ENCODE data around the gene NOD1. TPM values are rescaled to one million over a fixed set of nuclear protein-coding genes. Genes with fewer than 3 reads are reported as not detected.

NOD1 gene
- total RNA-seq, 1 donor from 2014 or later: 7.6 TPM

DNA sequence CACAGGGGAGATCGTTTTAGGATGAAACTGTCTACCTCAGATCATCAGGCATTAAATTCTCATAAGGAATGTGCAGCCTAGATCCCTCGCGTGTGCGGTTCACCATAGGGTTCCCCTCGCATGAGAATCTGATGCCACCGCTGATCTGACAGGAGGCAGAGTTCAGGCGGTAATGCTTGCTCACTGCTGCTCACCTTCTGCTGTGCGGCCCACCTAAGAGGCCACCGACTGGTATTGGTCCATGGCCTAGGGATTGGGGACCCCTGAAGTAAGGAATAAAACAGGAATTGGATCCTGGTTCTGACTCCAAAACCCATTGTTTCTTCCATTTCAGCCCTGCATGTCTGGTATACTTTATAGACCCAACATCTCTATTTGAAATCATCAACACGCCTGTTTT, 4.1 kb downstream of the NOD1 start:
- intact Hi-C loops (cut with DNase I): no loop called here
- DNase-seq (no peak), ATAC-seq (ENCODE audit: poor library complexity) (no peak)

- no peak for ATAC-seq (ENCODE audit: poor library complexity)
- intact Hi-C loops (cut with DNase I): no loop called here
- DNase-seq: no peak
Observed at GRCh38 chr7:30473903-30474302, 4.7 kb downstream of the NOD1 start.

DNA sequence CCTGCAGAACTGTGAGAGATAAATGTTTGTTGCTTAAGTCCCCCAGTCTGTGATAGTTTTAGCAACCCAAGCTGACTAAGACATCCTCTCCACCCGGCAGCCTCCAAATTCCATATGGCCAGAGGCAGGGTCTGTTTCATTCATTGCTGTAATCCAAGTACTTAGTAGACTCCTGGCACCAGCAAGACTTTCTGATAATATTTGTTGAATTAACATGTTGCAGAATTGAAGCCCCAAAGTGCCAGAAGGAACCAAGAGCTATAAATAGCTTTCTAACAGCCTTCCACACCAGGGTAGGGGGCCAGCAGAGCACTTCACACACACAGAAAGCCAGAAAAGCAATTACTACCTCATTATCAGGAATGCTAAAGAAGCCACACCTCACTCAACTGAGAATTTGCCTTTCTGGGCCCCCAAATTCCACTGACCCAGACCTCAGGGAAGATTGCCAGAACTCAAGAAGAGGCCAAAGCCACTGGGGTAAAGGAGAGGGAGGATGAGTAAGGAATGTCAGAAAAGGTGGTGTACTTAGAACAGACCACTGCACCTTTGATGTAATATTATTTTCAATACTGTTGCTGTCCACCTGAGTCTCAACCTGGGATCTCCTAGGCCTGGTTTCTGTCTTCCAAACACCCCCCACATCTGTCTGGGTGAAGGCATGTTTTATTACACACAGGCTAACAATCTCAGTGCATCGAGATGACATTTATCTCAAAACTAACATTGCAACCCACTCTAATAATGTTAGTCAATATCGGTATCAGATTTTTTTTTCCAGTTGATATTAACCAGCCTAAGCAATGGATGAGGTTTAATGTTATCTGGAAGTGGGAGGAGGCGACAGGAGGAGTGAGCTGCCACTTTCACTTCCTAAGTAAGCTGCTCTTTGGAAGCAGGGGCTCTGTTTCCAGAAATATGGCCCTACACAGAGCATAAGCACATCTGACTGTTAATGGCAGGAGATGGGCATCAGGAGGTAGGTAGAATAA, 5.5 kb downstream of the NOD1 start:
- DNase-seq (no peak), ATAC-seq (ENCODE audit: poor library complexity) (no peak)
- intact Hi-C loops (cut with DNase I): no loop called here

DNA sequence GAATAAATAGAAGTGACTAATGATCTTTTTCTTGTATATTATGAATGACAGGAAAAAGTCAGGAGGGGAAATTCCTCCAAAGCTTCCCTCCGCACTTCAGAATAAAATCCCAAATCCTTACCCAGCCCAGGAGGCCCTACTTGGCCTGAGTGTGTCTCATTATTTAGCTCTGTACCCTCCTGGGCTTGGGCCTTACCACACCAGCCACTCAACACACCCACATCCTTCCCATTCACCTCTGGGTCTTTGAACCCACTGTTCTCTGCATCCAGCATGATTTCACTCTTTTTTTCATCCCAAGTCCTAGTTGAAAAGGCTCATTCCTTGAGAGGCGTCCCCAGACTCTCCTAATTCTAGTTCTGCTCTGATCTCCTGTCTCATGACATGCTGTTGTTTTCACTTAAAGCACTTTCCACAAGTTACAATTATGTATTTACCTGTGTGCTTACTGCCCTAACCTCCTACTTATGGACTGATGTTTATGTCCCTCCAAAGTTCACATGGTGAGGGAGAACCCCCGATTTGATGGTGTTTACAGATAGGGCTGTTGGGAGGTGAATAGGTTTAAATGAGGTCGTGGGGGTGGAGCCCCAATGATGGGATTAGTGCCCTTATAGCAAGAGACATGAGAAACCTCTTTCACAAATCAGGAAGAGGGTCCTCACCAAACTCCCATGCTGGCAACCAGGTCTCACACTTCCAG, 6.4 kb downstream of the NOD1 start:
- DNase-seq: no peak
- intact Hi-C loops (cut with DNase I): no loop called here
- ATAC-seq (ENCODE audit: poor library complexity): no peak

- DNase-seq: no peak
- peak; percentile 1 for ATAC-seq (ENCODE audit: poor library complexity)
- intact Hi-C loops (cut with DNase I): no loop called here
Observed at GRCh38 chr7:30471205-30471604, 7.4 kb downstream of the NOD1 start.

GRCh38 chr7:30470771-30471170, 7.8 kb downstream of the NOD1 start:
- peak; percentile 68 for ATAC-seq (ENCODE audit: poor library complexity)
- DNase-seq: no peak
- intact Hi-C loops (cut with DNase I): no loop called here

DNA sequence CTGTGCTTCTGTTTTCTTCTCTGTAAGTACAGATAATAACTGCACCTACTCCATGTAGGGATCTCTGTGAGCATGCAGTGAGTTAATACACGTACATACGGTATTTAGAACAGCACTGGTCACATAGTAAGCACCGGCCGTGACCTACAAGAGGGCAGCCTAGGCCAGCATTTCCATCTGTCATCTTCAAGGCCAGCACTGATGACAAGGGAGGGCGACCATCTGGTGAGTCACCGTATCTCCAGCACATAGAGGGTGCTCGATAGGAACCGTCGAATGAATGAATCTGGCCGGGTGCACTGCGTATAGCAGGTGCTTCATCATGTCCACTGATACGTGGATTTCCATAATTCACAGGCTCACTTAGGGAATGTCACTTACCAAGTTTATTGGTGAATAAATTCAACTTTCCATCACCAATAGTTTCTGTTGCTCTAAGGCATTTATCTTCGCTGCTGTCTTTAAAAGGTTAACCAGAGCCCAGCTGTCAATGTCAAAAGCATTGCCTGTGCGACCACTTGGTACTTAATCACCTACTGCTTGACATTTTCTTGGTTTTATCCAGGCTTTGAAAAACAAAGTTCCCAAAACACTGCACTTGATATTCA, 8.3 kb downstream of the NOD1 start:
- intact Hi-C loops (cut with DNase I): no loop called here
- ATAC-seq (ENCODE audit: poor library complexity): peak; percentile 63

DNA sequence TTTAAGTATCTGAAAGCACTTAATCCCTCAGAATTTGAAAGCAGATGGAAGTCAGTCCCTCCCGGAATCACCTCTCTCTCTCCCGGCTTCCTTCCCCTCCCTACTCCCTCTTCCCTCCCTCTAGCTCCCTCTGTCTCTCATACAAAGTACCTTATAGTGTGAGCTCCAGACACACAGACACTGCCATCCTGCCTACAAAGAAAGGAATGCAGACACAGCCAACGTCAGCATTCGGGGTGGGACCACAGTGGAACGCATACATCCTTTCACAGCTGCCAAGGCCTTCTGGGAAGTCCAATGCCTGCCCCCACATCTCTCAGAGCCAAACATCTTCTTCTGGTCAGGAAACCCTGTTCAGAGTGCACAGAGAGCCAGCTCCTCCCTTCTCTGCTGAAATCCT, 9.3 kb downstream of the NOD1 start:
- peak; percentile 72 for ATAC-seq (ENCODE audit: poor library complexity)
- intact Hi-C loops (cut with DNase I): no loop called here
- DNase-seq: peak; percentile 87

More for the DNA sequence above, 8.3 kb downstream of the NOD1 start:
- DNase-seq: no peak

DNA sequence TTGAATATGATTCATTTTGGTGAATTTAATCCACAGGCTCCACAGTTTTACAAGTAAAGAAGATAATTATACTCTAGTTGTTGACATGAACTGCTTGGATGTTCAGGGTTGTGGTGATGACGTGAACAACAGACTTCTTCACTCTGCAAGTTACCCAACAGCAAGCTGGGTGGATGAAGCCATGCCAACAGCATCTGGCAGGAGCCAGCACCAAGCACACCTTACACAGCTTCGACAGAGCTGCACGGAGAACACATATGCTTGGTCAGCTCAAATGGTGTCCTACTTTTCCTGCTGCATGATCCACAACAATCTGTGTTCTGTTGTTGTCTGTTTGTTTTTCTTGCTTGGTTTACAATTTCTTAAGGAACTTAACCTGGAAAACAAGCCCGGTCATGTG, 9.8 kb downstream of the NOD1 start:
- ATAC-seq (ENCODE audit: poor library complexity): no peak
- intact Hi-C loops (cut with DNase I): no loop called here
- no peak for DNase-seq

- no peak for ATAC-seq (ENCODE audit: poor library complexity)
- DNase-seq: no peak
- intact Hi-C loops (cut with DNase I): no loop called here
Observed at GRCh38 chr7:30468041-30468440, 10.5 kb downstream of the NOD1 start.

GRCh38 chr7:30467271-30467670, 11.3 kb downstream of the NOD1 start:
- ATAC-seq (ENCODE audit: poor library complexity) (no peak), DNase-seq (no peak)
- intact Hi-C loops (cut with DNase I): no loop called here

- no peak for DNase-seq
- intact Hi-C loops (cut with DNase I): no loop called here
- no peak for ATAC-seq (ENCODE audit: poor library complexity)
Observed at GRCh38 chr7:30466266-30466665, 12.3 kb downstream of the NOD1 start.

GRCh38 chr7:30465811-30466180, 12.8 kb downstream of the NOD1 start:
- ATAC-seq (ENCODE audit: poor library complexity): no peak
- intact Hi-C loops (cut with DNase I): no loop called here
- DNase-seq: no peak

DNA sequence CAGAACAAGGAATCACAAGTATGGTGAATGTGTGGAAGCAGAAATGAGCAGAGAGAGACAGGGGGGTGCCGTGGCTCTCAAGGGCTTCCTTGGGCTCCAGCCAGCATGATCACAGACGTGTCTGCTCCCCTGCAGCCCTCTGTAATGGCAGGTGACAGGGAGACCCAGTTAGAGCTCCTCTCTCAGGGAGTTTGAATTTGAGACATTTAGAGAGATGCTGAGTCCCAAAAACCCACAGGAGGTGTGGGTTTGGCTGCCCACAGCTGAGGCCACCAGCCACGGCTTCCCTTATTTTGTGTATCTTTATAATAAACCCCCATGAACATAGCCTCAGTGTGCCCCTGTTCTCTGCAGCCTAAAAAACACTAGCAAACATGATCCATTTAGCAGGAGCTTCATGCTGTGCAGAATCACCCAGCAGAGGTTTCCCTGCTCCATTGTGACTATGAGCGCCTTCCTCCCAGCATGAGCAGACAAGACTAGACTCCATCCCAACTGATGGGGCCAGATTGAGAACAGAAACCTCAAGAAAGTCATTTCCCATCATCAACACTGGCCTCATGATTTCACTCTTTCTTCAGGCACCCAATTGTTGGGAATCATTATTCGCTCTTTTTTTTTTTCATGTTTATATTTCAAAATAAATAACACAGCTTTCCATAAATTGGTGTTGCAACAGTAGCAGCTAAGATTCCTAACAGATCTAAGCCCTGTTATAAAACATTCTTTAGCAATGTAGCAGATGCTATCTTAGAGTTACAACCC, 13.4 kb downstream of the NOD1 start:
- intact Hi-C loops (cut with DNase I): no loop called here
- DNase-seq (no peak), ATAC-seq (ENCODE audit: poor library complexity) (no peak)

DNA sequence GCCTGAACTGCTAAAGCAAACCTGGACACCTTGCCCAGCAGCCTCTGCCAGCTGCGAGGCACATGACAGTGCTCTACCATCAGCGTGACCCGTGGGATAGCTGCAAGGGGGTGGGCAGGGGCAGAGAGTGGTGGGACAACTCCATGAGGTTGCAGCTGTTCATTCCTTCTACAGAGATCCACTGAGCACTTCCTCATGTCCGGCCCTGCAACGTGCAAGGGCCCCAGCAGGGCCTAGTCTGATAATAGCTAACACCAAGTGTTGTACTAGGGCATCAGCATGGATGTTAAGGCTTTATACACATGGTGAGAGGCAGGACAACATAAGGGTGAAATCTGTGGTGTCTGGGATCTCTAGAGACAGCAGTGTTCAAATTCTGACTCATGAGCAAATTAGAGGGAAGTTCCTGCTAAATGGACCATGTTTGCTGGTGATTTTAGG, 14.3 kb downstream of the NOD1 start:
- peak; percentile 46 for ATAC-seq (ENCODE audit: poor library complexity)
- intact Hi-C loops (cut with DNase I): no loop called here
- no peak for DNase-seq

- intact Hi-C loops (cut with DNase I): no loop called here
- ATAC-seq (ENCODE audit: poor library complexity): no peak
- no peak for DNase-seq
Observed at GRCh38 chr7:30463405-30464145, 15.0 kb downstream of the NOD1 start.

DNA sequence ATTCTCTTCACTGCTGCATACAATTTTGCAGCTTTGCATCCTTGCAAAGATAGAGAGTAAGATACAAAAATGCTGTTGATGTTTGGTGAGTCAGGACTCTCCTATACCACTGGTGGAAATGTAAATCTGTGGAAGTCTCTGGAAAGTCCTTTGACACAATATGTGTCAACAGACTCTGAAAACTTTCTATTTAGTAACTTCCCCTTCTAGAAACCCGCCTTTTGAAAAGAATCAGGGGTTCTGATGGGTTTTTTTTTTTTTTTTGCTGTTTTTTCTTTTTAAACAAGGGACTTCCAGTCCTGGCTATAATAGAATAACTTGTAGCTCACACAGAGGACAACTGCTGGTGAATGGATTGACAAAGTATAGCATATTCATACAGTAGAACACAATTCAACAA, 16.4 kb downstream of the NOD1 start:
- intact Hi-C loops (cut with DNase I): no loop called here
- DNase-seq (no peak), ATAC-seq (ENCODE audit: poor library complexity) (no peak)

GRCh38 chr7:30460246-30460633, 18.3 kb downstream of the NOD1 start:
- intact Hi-C loops (cut with DNase I): no loop called here
- DNase-seq (no peak), ATAC-seq (ENCODE audit: poor library complexity) (no peak)

Data from Right ventricle myocardium superior (tissue), 1 donor.